HepG2 (cell line): ENCODE data around the gene QPCT.

ENCODE experiments used
- ATF3 ChIP-seq: sonication (generic); formaldehyde crosslinking; IDR thresholded peaks from 2 replicates; pipeline ENCODE4 v1.4.0; 2020; ENCODE audit warnings: missing genetic modification reagents
- TCF12 ChIP-seq, 2 experiments: fragments of 450-650 bp in 1 of 2; sonication (generic) in 1 of 2; formaldehyde crosslinking in 1 of 2; IDR thresholded peaks; 2 replicates each; pipeline versions ENCODE4 v1.6.1 to v1.8.0; 2017 to 2022; ENCODE audit warnings: antibody characterized with exemption in 1 of 2, mild to moderate bottlenecking in 1 of 2, missing genetic modification reagents in 1 of 2, moderate library complexity in 1 of 2
- ZBTB14 ChIP-seq: sonication (generic); formaldehyde crosslinking; IDR thresholded peaks from 2 replicates; pipeline ENCODE4 v1.4.0; 2020; ENCODE audit warnings: missing genetic modification reagents
- ZNF143 ChIP-seq: sonication (generic); formaldehyde crosslinking; IDR thresholded peaks from 2 replicates; pipeline ENCODE4 v1.4.0; 2020; ENCODE audit warnings: missing genetic modification reagents
- ZNF597 ChIP-seq: sonication (generic); formaldehyde crosslinking; IDR thresholded peaks from 2 replicates; pipeline ENCODE4 v1.5.0; 2020; ENCODE audit warnings: missing genetic modification reagents

- TF ChIP-seq ATF3 (no peak), ZNF143 (CRISPR knock-in tag) (no peak; the same call in 1 of the 2 replicates), ZNF597 (CRISPR knock-in tag) (no peak), ZBTB14 (no peak), TCF12 (IDR thresholded peaks at IDR 0.05) (no peak), TCF12 (CRISPR knock-in tag; IDR thresholded peaks at IDR 0.05) (no peak)
Measured at GRCh38 chr2:37325625-37326071, 18.8 kb upstream of the QPCT start.
